ENCODE results near the gene CASK.

DNA sequence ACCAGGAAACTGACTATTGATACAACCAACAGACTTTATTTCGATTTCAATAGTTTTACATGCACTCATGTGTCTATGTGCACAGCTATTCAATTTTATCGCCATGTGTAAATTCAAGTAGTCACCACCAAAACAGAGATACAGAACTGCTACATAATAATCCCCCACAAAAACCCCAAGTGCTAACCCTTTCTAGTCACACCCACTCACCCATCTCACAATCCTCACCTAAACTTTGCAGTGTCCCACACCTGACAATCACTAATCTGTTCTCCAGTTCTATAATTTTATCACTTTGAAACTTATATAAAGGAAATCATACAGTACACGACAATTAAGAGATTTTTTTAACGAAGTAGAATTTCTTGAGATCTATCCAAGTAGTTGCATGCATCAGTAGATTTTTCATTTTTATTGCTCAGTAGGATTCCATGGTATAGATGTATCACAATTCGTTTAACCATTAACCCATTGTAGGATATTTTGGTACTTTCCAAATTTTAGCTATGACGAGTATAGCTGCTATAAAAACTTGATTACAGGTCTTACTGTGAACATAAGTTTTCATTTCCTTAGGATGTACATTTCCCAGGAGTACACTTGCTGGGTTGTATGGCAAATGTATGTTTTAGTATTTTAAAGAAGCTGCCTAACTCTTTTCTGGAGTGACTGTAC, 85.9 kb downstream of the CASK start:
- TF ChIP-seq, protein P1, sequence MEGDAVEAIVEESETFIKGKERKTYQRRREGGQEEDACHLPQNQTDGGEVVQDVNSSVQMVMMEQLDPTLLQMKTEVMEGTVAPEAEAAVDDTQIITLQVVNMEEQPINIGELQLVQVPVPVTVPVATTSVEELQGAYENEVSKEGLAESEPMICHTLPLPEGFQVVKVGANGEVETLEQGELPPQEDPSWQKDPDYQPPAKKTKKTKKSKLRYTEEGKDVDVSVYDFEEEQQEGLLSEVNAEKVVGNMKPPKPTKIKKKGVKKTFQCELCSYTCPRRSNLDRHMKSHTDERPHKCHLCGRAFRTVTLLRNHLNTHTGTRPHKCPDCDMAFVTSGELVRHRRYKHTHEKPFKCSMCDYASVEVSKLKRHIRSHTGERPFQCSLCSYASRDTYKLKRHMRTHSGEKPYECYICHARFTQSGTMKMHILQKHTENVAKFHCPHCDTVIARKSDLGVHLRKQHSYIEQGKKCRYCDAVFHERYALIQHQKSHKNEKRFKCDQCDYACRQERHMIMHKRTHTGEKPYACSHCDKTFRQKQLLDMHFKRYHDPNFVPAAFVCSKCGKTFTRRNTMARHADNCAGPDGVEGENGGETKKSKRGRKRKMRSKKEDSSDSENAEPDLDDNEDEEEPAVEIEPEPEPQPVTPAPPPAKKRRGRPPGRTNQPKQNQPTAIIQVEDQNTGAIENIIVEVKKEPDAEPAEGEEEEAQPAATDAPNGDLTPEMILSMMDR (IDR thresholded peaks at IDR 0.05; ENCODE audit: low read length) = no peak
- no peak for TF ChIP-seq EZH2 (IDR thresholded peaks at IDR 0.05; ENCODE audit: borderline replicate concordance, low read length)

Measured in OCI-LY1 (cell line).